ENCODE measurements around the gene TIMM50. TPM values are rescaled to one million over a fixed set of nuclear protein-coding genes. Genes with fewer than 3 reads are reported as not detected.

Gene TIMM50
- total and polyA plus RNA-seq, 2 of the 13 experiments (the other 11 are each of a cell fraction or from before 2014, with no cell fraction given), result 91.1 to 92.5 TPM

DNA sequence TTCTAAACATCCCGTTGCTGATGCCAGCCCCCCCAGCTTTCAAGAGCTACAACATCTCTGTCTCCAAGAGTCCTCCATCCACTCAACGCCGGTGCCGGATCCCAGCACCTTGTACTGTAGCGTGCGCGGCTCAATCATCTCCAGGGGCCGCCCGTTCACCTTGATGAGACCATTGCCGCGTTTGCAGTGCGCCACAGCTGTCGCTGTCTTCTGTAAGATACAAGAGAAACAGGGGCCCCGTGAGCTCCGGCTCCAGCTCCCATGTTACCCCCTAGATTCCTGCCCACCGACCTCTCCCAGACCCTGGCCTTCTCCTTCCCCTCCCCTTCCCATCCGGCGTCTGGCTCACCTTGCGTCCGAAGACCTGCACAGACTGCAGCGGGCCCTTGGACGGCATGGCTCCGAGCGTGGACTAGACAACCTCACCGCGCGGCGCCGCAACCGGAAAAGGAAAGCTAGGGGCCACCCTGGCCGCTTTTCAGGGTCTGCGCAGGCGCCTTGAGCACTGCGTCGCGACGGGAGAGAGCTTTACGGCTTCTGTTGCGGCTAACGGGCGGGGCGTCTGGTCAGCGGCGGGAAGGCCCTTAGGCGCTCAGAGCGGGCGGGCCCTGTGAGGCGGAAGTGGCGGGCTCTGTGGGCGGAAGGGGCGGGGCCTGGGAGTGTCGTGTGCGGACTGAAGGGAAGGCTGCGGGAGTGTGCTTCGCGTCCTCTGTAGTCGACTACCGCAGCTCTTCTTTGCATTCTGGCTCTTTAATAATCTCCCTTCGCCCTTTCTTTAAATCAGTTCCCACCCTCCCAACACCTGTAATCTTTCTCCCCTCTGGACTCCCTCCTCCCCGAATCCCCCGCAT lies 44.9 kb upstream of the TIMM50 start, which contains the start of gene RPS16 (continued):
- TF ChIP-seq, protein P1, sequence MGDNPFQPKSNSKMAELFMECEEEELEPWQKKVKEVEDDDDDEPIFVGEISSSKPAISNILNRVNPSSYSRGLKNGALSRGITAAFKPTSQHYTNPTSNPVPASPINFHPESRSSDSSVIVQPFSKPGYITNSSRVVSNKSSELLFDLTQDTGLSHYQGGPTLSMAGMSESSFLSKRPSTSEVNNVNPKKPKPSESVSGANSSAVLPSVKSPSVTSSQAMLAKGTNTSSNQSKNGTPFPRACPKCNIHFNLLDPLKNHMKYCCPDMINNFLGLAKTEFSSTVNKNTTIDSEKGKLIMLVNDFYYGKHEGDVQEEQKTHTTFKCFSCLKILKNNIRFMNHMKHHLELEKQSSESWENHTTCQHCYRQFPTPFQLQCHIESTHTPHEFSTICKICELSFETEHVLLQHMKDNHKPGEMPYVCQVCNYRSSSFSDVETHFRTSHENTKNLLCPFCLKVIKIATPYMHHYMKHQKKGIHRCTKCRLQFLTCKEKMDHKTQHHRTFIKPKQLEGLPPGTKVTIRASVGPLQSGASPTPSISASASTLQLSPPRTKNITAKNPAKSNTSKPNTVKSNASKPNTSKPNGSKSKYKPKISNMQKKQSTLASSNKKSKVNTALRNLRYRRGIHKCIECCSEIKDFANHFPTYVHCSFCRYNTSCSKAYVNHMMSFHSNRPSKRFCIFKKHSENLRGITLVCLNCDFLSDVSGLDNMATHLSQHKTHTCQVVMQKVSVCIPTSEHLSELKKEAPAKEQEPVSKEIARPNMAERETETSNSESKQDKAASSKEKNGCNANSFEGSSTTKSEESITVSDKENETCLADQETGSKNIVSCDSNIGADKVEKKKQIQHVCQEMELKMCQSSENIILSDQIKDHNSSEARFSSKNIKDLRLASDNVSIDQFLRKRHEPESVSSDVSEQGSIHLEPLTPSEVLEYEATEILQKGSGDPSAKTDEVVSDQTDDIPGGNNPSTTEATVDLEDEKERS (CRISPR knock-in tag; IDR thresholded peaks at IDR 0.05), result peak; percentile 78; the same call in 1 of the 2 replicates
- TF ChIP-seq ZNF761 (CRISPR knock-in tag; conservative IDR thresholded peaks at IDR 0.05) (peak; percentile 94), KDM5B (CRISPR knock-in tag; IDR thresholded peaks at IDR 0.05; ENCODE audit: borderline replicate concordance) (peak; percentile 73; the same call in 1 of the 2 replicates), TCF12 (IDR thresholded peaks at IDR 0.05) (no peak), TCF12 (CRISPR knock-in tag; IDR thresholded peaks at IDR 0.05) (no peak), NONO (IDR thresholded peaks at IDR 0.05) (no peak), NONO (CRISPR knock-in tag; conservative IDR thresholded peaks at IDR 0.05) (peak; percentile 98), U2AF2 (IDR thresholded peaks at IDR 0.05; ENCODE audit: low read depth, low read length) (no peak), ZNF703 (CRISPR knock-in tag; IDR thresholded peaks at IDR 0.05; ENCODE audit: borderline replicate concordance) (0 out of 2 replicates have a peak, but pooled peaks have one; percentile 6), SMAD3 (CRISPR knock-in tag; IDR thresholded peaks at IDR 0.05) (peak; percentile 68; the same call in 1 of the 2 replicates), ZFP36 (IDR thresholded peaks at IDR 0.05; ENCODE audit: borderline replicate concordance, low read depth, low read length, partially characterized antibody) (no peak), MTF1 (CRISPR knock-in tag; IDR thresholded peaks at IDR 0.05) (peak; percentile 75; the same call in 1 of the 2 replicates), KLF12 (CRISPR knock-in tag; IDR thresholded peaks at IDR 0.05; ENCODE audit: borderline replicate concordance) (0 out of 2 replicates have a peak, but pooled peaks have one; percentile 27), TSC22D2 (CRISPR knock-in tag; IDR thresholded peaks at IDR 0.05; ENCODE audit: borderline replicate concordance) (peak; percentile 95; the same call in 1 of the 2 replicates), KLF13 (CRISPR knock-in tag; IDR thresholded peaks at IDR 0.05) (0 out of 2 replicates have a peak, but pooled peaks have one; percentile 44)
- TF ChIP-seq, protein P2, sequence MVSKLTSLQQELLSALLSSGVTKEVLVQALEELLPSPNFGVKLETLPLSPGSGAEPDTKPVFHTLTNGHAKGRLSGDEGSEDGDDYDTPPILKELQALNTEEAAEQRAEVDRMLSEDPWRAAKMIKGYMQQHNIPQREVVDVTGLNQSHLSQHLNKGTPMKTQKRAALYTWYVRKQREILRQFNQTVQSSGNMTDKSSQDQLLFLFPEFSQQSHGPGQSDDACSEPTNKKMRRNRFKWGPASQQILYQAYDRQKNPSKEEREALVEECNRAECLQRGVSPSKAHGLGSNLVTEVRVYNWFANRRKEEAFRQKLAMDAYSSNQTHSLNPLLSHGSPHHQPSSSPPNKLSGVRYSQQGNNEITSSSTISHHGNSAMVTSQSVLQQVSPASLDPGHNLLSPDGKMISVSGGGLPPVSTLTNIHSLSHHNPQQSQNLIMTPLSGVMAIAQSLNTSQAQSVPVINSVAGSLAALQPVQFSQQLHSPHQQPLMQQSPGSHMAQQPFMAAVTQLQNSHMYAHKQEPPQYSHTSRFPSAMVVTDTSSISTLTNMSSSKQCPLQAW (CRISPR knock-in tag; IDR thresholded peaks at IDR 0.05), result peak; percentile 96
- TF ChIP-seq, protein P3, sequence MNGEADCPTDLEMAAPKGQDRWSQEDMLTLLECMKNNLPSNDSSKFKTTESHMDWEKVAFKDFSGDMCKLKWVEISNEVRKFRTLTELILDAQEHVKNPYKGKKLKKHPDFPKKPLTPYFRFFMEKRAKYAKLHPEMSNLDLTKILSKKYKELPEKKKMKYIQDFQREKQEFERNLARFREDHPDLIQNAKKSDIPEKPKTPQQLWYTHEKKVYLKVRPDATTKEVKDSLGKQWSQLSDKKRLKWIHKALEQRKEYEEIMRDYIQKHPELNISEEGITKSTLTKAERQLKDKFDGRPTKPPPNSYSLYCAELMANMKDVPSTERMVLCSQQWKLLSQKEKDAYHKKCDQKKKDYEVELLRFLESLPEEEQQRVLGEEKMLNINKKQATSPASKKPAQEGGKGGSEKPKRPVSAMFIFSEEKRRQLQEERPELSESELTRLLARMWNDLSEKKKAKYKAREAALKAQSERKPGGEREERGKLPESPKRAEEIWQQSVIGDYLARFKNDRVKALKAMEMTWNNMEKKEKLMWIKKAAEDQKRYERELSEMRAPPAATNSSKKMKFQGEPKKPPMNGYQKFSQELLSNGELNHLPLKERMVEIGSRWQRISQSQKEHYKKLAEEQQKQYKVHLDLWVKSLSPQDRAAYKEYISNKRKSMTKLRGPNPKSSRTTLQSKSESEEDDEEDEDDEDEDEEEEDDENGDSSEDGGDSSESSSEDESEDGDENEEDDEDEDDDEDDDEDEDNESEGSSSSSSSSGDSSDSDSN (CRISPR knock-in tag; IDR thresholded peaks at IDR 0.05), result peak; percentile 63
- TF ChIP-seq, protein P4, sequence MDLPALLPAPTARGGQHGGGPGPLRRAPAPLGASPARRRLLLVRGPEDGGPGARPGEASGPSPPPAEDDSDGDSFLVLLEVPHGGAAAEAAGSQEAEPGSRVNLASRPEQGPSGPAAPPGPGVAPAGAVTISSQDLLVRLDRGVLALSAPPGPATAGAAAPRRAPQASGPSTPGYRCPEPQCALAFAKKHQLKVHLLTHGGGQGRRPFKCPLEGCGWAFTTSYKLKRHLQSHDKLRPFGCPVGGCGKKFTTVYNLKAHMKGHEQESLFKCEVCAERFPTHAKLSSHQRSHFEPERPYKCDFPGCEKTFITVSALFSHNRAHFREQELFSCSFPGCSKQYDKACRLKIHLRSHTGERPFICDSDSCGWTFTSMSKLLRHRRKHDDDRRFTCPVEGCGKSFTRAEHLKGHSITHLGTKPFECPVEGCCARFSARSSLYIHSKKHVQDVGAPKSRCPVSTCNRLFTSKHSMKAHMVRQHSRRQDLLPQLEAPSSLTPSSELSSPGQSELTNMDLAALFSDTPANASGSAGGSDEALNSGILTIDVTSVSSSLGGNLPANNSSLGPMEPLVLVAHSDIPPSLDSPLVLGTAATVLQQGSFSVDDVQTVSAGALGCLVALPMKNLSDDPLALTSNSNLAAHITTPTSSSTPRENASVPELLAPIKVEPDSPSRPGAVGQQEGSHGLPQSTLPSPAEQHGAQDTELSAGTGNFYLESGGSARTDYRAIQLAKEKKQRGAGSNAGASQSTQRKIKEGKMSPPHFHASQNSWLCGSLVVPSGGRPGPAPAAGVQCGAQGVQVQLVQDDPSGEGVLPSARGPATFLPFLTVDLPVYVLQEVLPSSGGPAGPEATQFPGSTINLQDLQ (CRISPR knock-in tag; IDR thresholded peaks at IDR 0.05), result peak; percentile 100

Data from HepG2 (cell line).